Erythroblast (primary cell): Measurements from ENCODE around the gene STARD13.

ENCODE experiments used
- GATA1 ChIP-seq: IDR thresholded peaks from 2 replicates; pipeline ENCODE4 v1.6.1; 2011; ENCODE audit warnings: low read depth, mild to moderate bottlenecking, control low read depth, low read length, moderate library complexity
- POLR2A ChIP-seq: IDR thresholded peaks from 2 replicates; pipeline ENCODE4 v1.6.1; 2011; ENCODE audit warnings: mild to moderate bottlenecking, low read length

DNA sequence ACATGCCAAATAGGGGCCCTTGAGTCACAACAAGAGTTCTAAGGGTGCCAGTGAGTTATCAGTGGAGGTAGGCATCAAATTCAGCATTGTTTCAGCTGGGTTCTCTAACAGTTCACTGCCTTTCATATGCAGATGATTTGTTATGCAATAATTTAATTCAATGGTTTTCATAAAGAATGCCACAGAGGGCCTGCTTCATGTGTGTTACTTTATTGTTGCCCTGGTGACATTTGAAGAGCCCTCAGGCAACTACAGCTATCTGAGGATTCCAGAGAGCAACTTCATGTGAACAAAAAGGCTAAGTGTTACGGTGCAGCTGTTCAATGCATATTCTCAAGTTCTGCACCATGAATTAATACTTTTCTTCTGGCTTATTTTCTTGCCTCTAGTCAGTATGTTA is 43.1 kb upstream of the STARD13 start:
- TF ChIP-seq POLR2A = no peak
- TF ChIP-seq GATA1 = no peak
